Measurements from ENCODE around the gene NHS.

The NHS gene

DNA sequence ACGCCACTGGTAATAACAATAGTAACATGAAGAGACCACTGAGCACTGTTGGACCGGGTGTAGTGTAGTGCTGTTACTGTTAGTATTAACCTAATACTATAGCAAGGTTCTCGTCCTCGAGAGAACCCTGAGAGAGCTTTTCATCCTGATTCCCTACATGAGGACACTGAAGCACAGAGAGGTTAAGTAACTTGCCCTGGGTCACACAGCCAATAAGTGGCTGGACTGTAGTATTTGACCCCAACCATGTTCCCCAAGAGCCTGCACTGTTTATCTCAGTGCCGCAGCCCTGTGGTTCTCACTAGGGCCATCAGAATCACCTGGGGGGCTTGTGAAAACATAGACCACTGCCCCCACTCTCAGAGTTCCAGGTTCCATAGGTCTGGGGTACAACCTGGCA lies 372.7 kb downstream of the NHS start:
- DNase-seq (ENCODE audit: low read depth in 1 of 2, low spot score in 1 of 2), result no peak
- Histone ChIP-seq H3K27ac (replicated peaks) (no peak overlapping the region), H3K27me3 (ENCODE audit: insufficient read depth, poor library complexity, severe bottlenecking) (peaks cover 3% of the 10 kb centered on the region), H3K4me3 (replicated peaks; ENCODE audit: insufficient read depth, low read length) (no peak overlapping the region)
- TF ChIP-seq SPI1 (IDR thresholded peaks at IDR 0.05; ENCODE audit: borderline replicate concordance, low read depth), result no peak
- no peak for TF ChIP-seq GABPA (IDR thresholded peaks at IDR 0.05; ENCODE audit: low read depth)
- TF ChIP-seq REST (IDR thresholded peaks at IDR 0.05; ENCODE audit: insufficient replicate concordance, low read depth), result no peak

DNA sequence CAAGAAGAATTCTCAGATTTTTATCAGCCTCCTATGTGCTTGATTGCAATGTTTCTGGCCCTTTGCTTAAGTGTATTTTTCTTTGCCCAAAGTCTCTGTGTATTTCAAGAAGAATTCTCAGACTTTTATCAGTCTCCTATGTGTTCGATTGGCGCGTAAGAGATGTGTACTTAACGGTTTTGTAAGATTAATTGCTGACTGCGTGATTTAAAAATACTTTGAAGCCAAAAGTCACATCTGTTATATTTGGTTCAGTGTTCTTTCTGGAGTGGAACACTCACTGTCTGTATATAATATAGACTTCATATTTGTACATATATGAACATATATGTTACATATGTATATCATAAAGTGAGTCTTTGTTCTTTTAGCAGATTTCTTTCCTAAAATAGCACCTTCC lies 373.7 kb downstream of the NHS start:
- Histone ChIP-seq H3K27ac (replicated peaks) (no peak overlapping the region), H3K4me3 (replicated peaks; ENCODE audit: insufficient read depth, low read length) (no peak overlapping the region), H3K27me3 (ENCODE audit: insufficient read depth, poor library complexity, severe bottlenecking) (peaks cover 3% of the 10 kb centered on the region)
- DNase-seq (ENCODE audit: low read depth in 1 of 2, low spot score in 1 of 2), result no peak
- TF ChIP-seq GABPA (IDR thresholded peaks at IDR 0.05; ENCODE audit: low read depth) (no peak), REST (IDR thresholded peaks at IDR 0.05; ENCODE audit: insufficient replicate concordance, low read depth) (no peak), SPI1 (IDR thresholded peaks at IDR 0.05; ENCODE audit: borderline replicate concordance, low read depth) (no peak), POLR2AphosphoS5 (IDR thresholded peaks at IDR 0.05; ENCODE audit: low read depth) (no peak)
- TF ChIP-seq, protein P1, sequence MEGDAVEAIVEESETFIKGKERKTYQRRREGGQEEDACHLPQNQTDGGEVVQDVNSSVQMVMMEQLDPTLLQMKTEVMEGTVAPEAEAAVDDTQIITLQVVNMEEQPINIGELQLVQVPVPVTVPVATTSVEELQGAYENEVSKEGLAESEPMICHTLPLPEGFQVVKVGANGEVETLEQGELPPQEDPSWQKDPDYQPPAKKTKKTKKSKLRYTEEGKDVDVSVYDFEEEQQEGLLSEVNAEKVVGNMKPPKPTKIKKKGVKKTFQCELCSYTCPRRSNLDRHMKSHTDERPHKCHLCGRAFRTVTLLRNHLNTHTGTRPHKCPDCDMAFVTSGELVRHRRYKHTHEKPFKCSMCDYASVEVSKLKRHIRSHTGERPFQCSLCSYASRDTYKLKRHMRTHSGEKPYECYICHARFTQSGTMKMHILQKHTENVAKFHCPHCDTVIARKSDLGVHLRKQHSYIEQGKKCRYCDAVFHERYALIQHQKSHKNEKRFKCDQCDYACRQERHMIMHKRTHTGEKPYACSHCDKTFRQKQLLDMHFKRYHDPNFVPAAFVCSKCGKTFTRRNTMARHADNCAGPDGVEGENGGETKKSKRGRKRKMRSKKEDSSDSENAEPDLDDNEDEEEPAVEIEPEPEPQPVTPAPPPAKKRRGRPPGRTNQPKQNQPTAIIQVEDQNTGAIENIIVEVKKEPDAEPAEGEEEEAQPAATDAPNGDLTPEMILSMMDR (IDR thresholded peaks at IDR 0.05; ENCODE audit: insufficient read depth, low read length), result no peak

GRCh38 chrX:17750436-17750835 lies 375.4 kb downstream of the NHS start:
- TF ChIP-seq POLR2AphosphoS5 (IDR thresholded peaks at IDR 0.05; ENCODE audit: low read depth) (no peak), REST (IDR thresholded peaks at IDR 0.05; ENCODE audit: insufficient replicate concordance, low read depth) (no peak), SPI1 (IDR thresholded peaks at IDR 0.05; ENCODE audit: borderline replicate concordance, low read depth) (no peak), GABPA (IDR thresholded peaks at IDR 0.05; ENCODE audit: low read depth) (no peak)
- TF ChIP-seq, protein P1 (IDR thresholded peaks at IDR 0.05; ENCODE audit: insufficient read depth, low read length), result no peak
- Histone ChIP-seq H3K4me3 (replicated peaks; ENCODE audit: insufficient read depth, low read length) (no peak overlapping the region), H3K27me3 (ENCODE audit: insufficient read depth, poor library complexity, severe bottlenecking) (peaks cover 5% of the 10 kb centered on the region), H3K27ac (replicated peaks) (no peak overlapping the region)
- DNase-seq (ENCODE audit: low read depth in 1 of 2, low spot score in 1 of 2), result no peak

GRCh38 chrX:17758382-17758781 lies 383.4 kb downstream of the NHS start:
- Histone ChIP-seq H3K27ac (replicated peaks) (no peak overlapping the region), H3K27me3 (ENCODE audit: insufficient read depth, poor library complexity, severe bottlenecking) (peaks cover 2% of the 10 kb centered on the region), H3K4me3 (replicated peaks; ENCODE audit: insufficient read depth, low read length) (no peak overlapping the region)
- no peak for DNase-seq (ENCODE audit: low read depth in 1 of 2, low spot score in 1 of 2)
- TF ChIP-seq POLR2AphosphoS5 (IDR thresholded peaks at IDR 0.05; ENCODE audit: low read depth) (no peak), GABPA (IDR thresholded peaks at IDR 0.05; ENCODE audit: low read depth) (no peak), SPI1 (IDR thresholded peaks at IDR 0.05; ENCODE audit: borderline replicate concordance, low read depth) (no peak), REST (IDR thresholded peaks at IDR 0.05; ENCODE audit: insufficient replicate concordance, low read depth) (no peak)
- TF ChIP-seq, protein P1 (IDR thresholded peaks at IDR 0.05; ENCODE audit: insufficient read depth, low read length), result no peak
